Activated naive CD4-positive, alpha-beta T cell treated with anti-CD3 and anti-CD28 coated beads, Interleukin-2, amount 50 U/mL, for 16 hours (primary cell): ENCODE measurements around the gene BET1L.
"Not testable (repeated sequence)": the region's sequence is repeated elsewhere in the genome, so short reads cannot be mapped to it uniquely, and the experiment has no call there.

Experiments used
- DNase-seq: peaks from one replicate; pipeline ENCODE4 v3.0.0-alpha.2; 2020

BET1L gene

DNA sequence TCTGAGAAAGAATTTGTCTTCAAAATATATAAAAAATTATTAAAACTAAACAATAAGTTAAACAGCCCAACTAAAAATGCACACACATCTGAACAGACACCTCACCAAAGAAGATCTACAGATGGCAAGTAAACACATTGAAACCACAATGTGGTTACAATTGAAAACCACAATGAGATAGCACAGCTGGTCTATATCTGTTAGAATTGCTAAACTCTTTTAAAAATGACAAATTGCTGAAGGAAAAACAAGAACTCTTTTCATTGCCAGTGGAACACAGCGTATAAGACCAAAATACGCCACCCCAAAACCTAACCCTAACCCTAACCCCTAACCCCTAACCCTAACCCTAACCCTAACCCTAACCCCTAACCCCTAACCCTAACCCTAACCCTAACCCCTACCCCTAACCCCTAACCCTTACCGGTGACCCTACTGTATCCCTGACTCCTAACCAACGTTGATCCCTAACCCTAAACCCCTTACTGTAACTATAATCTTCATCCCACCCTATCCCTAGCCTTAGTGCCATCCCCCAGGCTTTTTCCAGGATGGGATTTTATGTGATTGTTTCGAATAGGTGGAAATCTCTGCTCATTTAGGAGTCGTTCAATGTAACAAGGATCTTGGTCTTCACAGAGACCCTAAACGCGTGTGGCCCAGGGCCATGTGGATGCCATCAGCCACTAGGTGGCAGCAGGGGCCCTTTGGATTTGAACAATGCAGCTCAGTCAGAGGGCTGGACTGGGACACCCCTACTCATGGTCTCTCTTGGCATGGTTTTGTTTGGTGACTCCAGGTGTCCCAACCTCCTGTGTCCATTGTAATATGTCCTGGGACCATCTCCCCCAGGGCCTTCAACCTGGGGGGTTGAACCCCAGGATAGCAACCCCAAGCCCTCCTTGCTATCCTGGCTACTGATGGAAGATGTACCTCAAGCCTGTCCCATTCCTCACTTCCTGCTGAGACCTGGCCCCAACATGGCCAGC is 15.4 kb downstream of the BET1L start:
- DNase-seq, result peak; percentile 58

- peak; percentile 5 for DNase-seq
Observed at GRCh38 chr11:190546-190945, 16.7 kb downstream of the BET1L start.

GRCh38 chr11:189843-190311 is 17.3 kb downstream of the BET1L start:
- peak; percentile 55 for DNase-seq

GRCh38 chr11:189200-189783 is 17.9 kb downstream of the BET1L start:
- DNase-seq, result peak; percentile 5

GRCh38 chr11:180242-180641 is 27.0 kb downstream of the BET1L start:
- not testable (repeated sequence) for DNase-seq
